K562 (cell line): ENCODE measurements around the gene BTRC. TPM values are rescaled to one million over a fixed set of nuclear protein-coding genes. Genes with fewer than 3 reads are reported as not detected.

Experiments
- ATAC-seq: fragments of 200-7000 bp; cut with Tn5 transposase; 3 replicates; pipeline ENCODE4 v1.9.1; 2020; ENCODE audit warnings: moderate library complexity
- BruUV-seq: library from RNA; stranded (reverse); fragments of 400-500 nt; replicated peaks from 2 replicates; lab custom pipeline; 2021; lab: Mats Ljungman, UMichigan
- CTCF ChIA-PET: fragments of 300-600 bp; formaldehyde crosslinking; extraction: SDS; loops from one replicate; lab custom pipeline; 2021; ENCODE audit warnings: low intra/inter-chr PET ratio; lab: Yijun Ruan, JAX
- POLR2A ChIA-PET: fragments of 300-600, 350-650 bp; sonication (Branson Sonifier 250); formaldehyde crosslinking; extraction: SDS; loops from one replicate; lab custom pipeline; 2021; ENCODE audit warnings: antibody characterized with exemption, inconsistent platforms; lab: Yijun Ruan, JAX
- DNase-seq, 4 experiments: peaks; one replicate each; pipeline versions ENCODE4 v3.0.0 to v3.0.0-alpha.2; 2011 to 2018; ENCODE audit warnings: low spot score in 3 of 4, mixed read lengths in 3 of 4; ENCODE audit errors: extremely low read depth in 1 of 4
- FAIRE-seq: peaks from 2 replicates; lab custom pipeline; 2011; peaks lifted over from hg19 to GRCh38; lab: Jason Lieb, UNC
- H2AFZ ChIP-seq: 2 replicates; pipeline ENCODE4 v1.6.0; 2011; ENCODE audit warnings: low read depth, low read length, control low read depth, inconsistent platforms
- H3K27ac ChIP-seq: fragments of 200-600 bp; 3 replicates; pipeline ENCODE4 v1.8.0; 2011; ENCODE audit warnings: low read depth, mild to moderate bottlenecking, control low read depth, inconsistent platforms, low read length, moderate library complexity, mixed read lengths; ENCODE audit errors: extremely low read depth
- H3K27me3 ChIP-seq, 2 experiments: fragments of 300-600 bp in 1 of 2; 2 replicates in 1 of 2; 3 replicates in 1 of 2; pipeline versions ENCODE4 v1.6.0 to v1.8.0; 2011; ENCODE audit warnings: inconsistent platforms in 2 of 2, low read length in 2 of 2, mild to moderate bottlenecking in 1 of 2, mixed read lengths in 1 of 2, moderate library complexity in 1 of 2; ENCODE audit not compliant: control insufficient read depth in 2 of 2, insufficient read depth in 2 of 2
- H3K36me3 ChIP-seq: fragments of 300-600 bp; 3 replicates; pipeline ENCODE4 v1.8.0; 2011; ENCODE audit warnings: mild to moderate bottlenecking, low read length, inconsistent platforms; ENCODE audit not compliant: control insufficient read depth, insufficient read depth
- H3K4me1 ChIP-seq, 2 experiments: fragments of 200-600 bp in 1 of 2; replicated peaks in 1 of 2; 2 replicates in 1 of 2; 3 replicates in 1 of 2; pipeline versions ENCODE4 v1.5.1 to v1.8.0; 2011; ENCODE audit warnings: inconsistent platforms in 2 of 2, low read length in 2 of 2, mild to moderate bottlenecking in 1 of 2, mixed read lengths in 1 of 2, moderate library complexity in 1 of 2; ENCODE audit not compliant: control insufficient read depth in 2 of 2, insufficient read depth in 2 of 2
- H3K4me2 ChIP-seq: 2 replicates; pipeline ENCODE4 v1.6.1; 2011; ENCODE audit warnings: low read length, control low read depth, inconsistent platforms, mixed read lengths; ENCODE audit not compliant: insufficient read depth
- H3K4me3 ChIP-seq: fragments of 200-600 bp; sonication (generic), shearing (Covaris generic); 2 replicates; pipeline ENCODE4 v1.5.1; 2016; ENCODE audit warnings: control low read depth, inconsistent platforms
- H3K79me2 ChIP-seq: fragments of 200-600 bp; 3 replicates; pipeline ENCODE4 v1.8.0; 2011; ENCODE audit warnings: low read length, inconsistent platforms; ENCODE audit not compliant: control insufficient read depth, insufficient read depth
- H3K9ac ChIP-seq, 2 experiments: 2 replicates each; pipeline versions ENCODE4 v1.6.0 to v1.6.1; 2011; ENCODE audit warnings: low read depth in 2 of 2, low read length in 2 of 2, control low read depth in 1 of 2, inconsistent platforms in 1 of 2, mild to moderate bottlenecking in 1 of 2, mixed read lengths in 1 of 2; ENCODE audit not compliant: insufficient read depth in 1 of 2
- H3K9me1 ChIP-seq: one replicate; pipeline ENCODE4 v1.6.0; 2011; ENCODE audit warnings: inconsistent platforms, mild to moderate bottlenecking, low read length, moderate library complexity; ENCODE audit not compliant: control insufficient read depth, insufficient read depth
- H3K9me3 ChIP-seq: replicated peaks from 2 replicates; pipeline ENCODE4 v1.5.1; 2011; ENCODE audit warnings: low read depth, low read length, inconsistent platforms; ENCODE audit not compliant: control insufficient read depth, insufficient read depth
- H4K20me1 ChIP-seq: replicated peaks from 2 replicates; pipeline ENCODE4 v1.6.1; 2011; ENCODE audit warnings: low read length, inconsistent platforms, mixed read lengths; ENCODE audit not compliant: control insufficient read depth, insufficient read depth
- ARID1B ChIP-seq: fragments of 450-650 bp; IDR thresholded peaks from 2 replicates; pipeline ENCODE4 v1.6.1; 2016; ENCODE audit warnings: antibody characterized with exemption, mild to moderate bottlenecking, inconsistent platforms
- BACH1 ChIP-seq: fragments of 200-800 bp; sonication (Bioruptor generic); IDR thresholded peaks from 2 replicates; pipeline ENCODE4 v1.6.1; 2016; ENCODE audit warnings: missing genetic modification characterization, missing compliant biosample characterization
- DACH1 ChIP-seq: fragments of 450-650 bp; IDR thresholded peaks from 2 replicates; pipeline ENCODE4 v1.6.1; 2018; ENCODE audit not compliant: partially characterized antibody
- PHTF2 ChIP-seq: fragments of 250-450 bp; sonication (Bioruptor Pico); IDR thresholded peaks from 2 replicates; pipeline ENCODE4 v1.5.0; 2021; ENCODE audit warnings: mild to moderate bottlenecking
- RBBP5 ChIP-seq: fragments of 200-600 bp; sonication (generic); IDR thresholded peaks from 2 replicates; pipeline ENCODE4 v1.6.1; 2012; ENCODE audit warnings: borderline replicate concordance, mild to moderate bottlenecking, low read length, control low read depth, inconsistent platforms; ENCODE audit not compliant: insufficient read depth, poor library complexity, severe bottlenecking
- SIN3A ChIP-seq, 2 experiments: fragments of 150-350 bp in 1 of 2; IDR thresholded peaks; 2 replicates each; pipeline ENCODE4 v1.6.1; 2011 to 2016; ENCODE audit warnings: borderline replicate concordance in 2 of 2, low read depth in 2 of 2, low read length in 2 of 2, mild to moderate bottlenecking in 2 of 2, moderate library complexity in 2 of 2; ENCODE audit not compliant: control insufficient read depth in 1 of 2
- SUPT5H ChIP-seq: fragments of 450-650 bp; IDR thresholded peaks from 2 replicates; pipeline ENCODE4 v1.6.1; 2016
- ZNF232 ChIP-seq: sonication (generic); formaldehyde crosslinking; IDR thresholded peaks from 2 replicates; pipeline ENCODE4 v1.8.0; 2022; ENCODE audit warnings: mild to moderate bottlenecking, missing genetic modification reagents
- WGBS: fragments of 100-300 bp; shearing (Covaris generic); methylation state at CpG from one replicate; pipeline ENCODE4 v1.1.6; 2016; ENCODE audit warnings: low coverage, mixed read lengths; ENCODE audit not compliant: insufficient coverage; ENCODE audit errors: missing lambda C conversion rate; 5-methylcytosine and 5-hydroxymethylcytosine counted together
- in situ Hi-C: fragments of 300-500 bp; cut with MboI; formaldehyde crosslinking; loops from 4 replicates; pipeline ENCODE4 v1.15.0; 2018; ENCODE audit warnings: inconsistent platforms, mixed read lengths
- intact Hi-C: fragments of 100-400 bp; cut with micrococcal nuclease; formaldehyde crosslinking; loops from 2 replicates; pipeline ENCODE4 v1.14.2; 2022
- polyA plus RNA-seq, 8 experiments: library from polyadenylated mRNA; depleted of rRNA in 4 of 8; stranded (reverse) in 5 of 8; unstranded in 3 of 8; fragments of >200 nt; fragmentation: Nextera tagmentation in 2 of 8; fragmentation: Illumina TruSeq in 1 of 8; extraction: Ambion mirVana in 2 of 8; extraction: Trizol in 1 of 8; gene quantifications; 2 replicates each; pipeline versions ENCODE4 v1.2.1 to v1.2.3, GENCODE V29; 2011 to 2014; ENCODE audit warnings: inconsistent platforms in 1 of 8, missing spikeins in 1 of 8
- total RNA-seq, 7 experiments: library from RNA; depleted of rRNA in 6 of 7; stranded (reverse); fragments of >200 nt in 6 of 7; fragmentation: Illumina TruSeq in 2 of 7; extraction: Trizol in 2 of 7; gene quantifications; 2 replicates each; pipeline versions ENCODE4 v1.2.1 to v1.2.3, GENCODE V29; 2011 to 2021; ENCODE audit warnings: low replicate concordance in 1 of 7
- TF ChIP-seq, protein P1 (sequence below): IDR thresholded peaks from 3 replicates; pipeline ENCODE4 v1.6.1; 2011; ENCODE audit warnings: borderline replicate concordance, mild to moderate bottlenecking; ENCODE audit not compliant: insufficient read length, insufficient read depth
- TF ChIP-seq, protein P2 (sequence below): conservative IDR thresholded peaks from 2 replicates; pipeline ENCODE4 v1.6.1; 2011; ENCODE audit warnings: low read depth, mild to moderate bottlenecking, low read length; ENCODE audit not compliant: control insufficient read depth

BTRC gene
- total and polyA plus RNA-seq, 9 of the 15 experiments (the other 6 are each of a cell fraction or from before 2014, with no cell fraction given) = 1.6 to 15.4 (median 7.0) TPM

DNA sequence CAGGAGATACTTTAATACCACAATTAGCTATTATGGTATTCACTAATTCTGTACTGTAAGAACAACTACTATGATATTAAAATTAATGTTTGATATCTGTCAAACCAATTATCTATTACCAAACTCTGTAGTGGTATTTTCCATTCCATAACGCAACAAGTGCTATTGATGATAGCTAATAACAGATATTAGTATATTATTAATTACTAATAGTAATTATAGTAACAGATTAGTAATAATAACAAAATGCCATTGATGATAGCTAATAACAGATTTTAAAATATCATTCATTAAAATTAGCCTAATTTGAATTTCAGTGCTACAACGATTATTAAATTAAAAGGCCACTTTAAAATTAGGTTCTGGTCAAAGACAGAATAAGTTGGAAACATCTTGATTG is 93.5 kb downstream of the BTRC start:
- whole genome bisulfite sequencing = 85% methylated on average over 2 of the region's 2 CpGs
- H3K9me1 ChIP-seq = no peaks in the 10 kb centered on the region
- H3K9ac ChIP-seq = no peak overlapping the region
- POLR2A ChIA-PET = interaction anchor here (1.0 kb wide), 1 partner anchor 20 kb away, joined by 4 read pairs; no protein-coding TSS in a partner anchor
- H3K79me2 ChIP-seq = peaks cover 6% of the 10 kb centered on the region; the same call in 2 of the 3 replicates
- TF ChIP-seq DACH1 (peak; percentile 95), SUPT5H (no peak)
- peaks cover 4 to 22% of the 10 kb centered on the region in 2 experiments; a peak in 3 of 5 replicates for H3K4me1 ChIP-seq
- no TSS peak for BruUV-seq
- no peaks in the 10 kb centered on the region for H3K27me3 ChIP-seq
- DNase-seq (no peak), ATAC-seq (no peak), FAIRE-seq (no peak)
- H3K27ac ChIP-seq = no peak overlapping the region
- no peaks in the 10 kb centered on the region for H4K20me1 ChIP-seq
- no peaks in the 10 kb centered on the region for H3K36me3 ChIP-seq
- intact Hi-C loops (loop anchor here (10.0 kb wide), 2 partner anchors 127 to 413 kb away; partner anchors contain the start of genes PDZD7 and SFXN3), in situ Hi-C loops (loop anchor here (10.0 kb wide), 1 partner anchor 233 kb away; no protein-coding TSS in a partner anchor)
- H2AFZ ChIP-seq = no peak overlapping the region
- CTCF ChIA-PET = no interaction called here
- H3K4me2 ChIP-seq = no peak overlapping the region; the same call in 1 of the 2 replicates
- H3K4me3 ChIP-seq = no peak overlapping the region
- no peaks in the 10 kb centered on the region for H3K9me3 ChIP-seq

DNA sequence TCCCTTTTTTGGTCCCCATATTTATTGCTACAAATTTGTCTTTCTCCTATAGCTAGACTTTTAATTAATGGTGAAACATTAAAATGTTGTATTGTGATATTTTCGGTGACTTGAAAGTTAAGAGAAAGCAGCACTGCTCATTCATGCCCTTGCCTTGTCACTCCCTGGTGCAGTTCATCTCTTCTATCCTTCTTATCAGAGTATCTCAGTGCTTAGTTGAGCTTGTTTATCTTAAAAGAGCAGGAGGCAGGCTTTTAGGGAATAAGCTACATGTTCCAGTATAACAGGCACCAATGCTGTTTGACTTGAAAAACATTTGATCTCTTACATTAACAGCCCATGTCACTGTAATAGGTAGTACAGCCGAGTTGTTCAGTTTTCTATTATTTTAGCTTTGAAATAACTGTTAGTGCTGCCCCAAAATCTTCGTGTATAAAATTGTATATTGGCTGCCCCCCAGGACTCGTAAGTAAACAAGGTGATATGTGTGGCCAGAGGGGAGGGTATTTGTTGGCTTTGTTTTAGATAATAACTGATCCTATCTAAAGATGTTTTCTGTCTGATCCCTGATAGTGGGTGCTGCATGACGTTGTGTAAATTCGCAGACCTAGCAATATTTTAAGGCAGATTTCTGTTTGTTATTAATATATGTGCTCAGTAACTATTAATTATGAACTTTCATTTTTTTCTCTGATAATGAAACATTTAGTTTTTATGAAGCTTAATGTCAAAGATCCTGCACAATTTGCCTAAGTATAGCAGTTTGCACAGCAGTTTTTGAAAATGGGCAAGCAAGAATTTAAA is 96.5 kb downstream of the BTRC start:
- Histone ChIP-seq H3K4me2 (peak overlapping the region; percentile 55), H3K36me3 (no peaks in the 10 kb centered on the region), H3K4me3 (peak overlapping the region; percentile 21; the same call in 1 of the 2 replicates), H3K79me2 (peaks cover 6% of the 10 kb centered on the region; the same call in 2 of the 3 replicates), H3K9ac (peak overlapping the region in 1 of 2 experiments; percentile 29; a peak in 2 of 4 replicates), H3K27me3 (no peaks in the 10 kb centered on the region), H3K9me1 (no peaks in the 10 kb centered on the region), H2AFZ (peak overlapping the region; percentile 53), H4K20me1 (no peaks in the 10 kb centered on the region), H3K9me3 (no peaks in the 10 kb centered on the region), H3K27ac (peak overlapping the region; percentile 68), H3K4me1 (peaks cover 8 to 44% of the 10 kb centered on the region in 2 experiments; a peak in 4 of 5 replicates)
- BruUV-seq = no TSS peak
- ChIA-PET CTCF (no interaction called here), POLR2A (interaction anchor here (0.5 to 1.2 kb wide), 6 partner anchors 10 to 323 kb away, joined by 3 to 5 read pairs (median 3); no protein-coding TSS in a partner anchor)
- in situ Hi-C loops (no loop called here), intact Hi-C loops (no loop called here)
- ATAC-seq (peak; percentile 87), FAIRE-seq (peak; percentile 86), DNase-seq (peak; percentile 33 to 72 (median 54))
- 1% methylated on average over 6 of the region's 6 CpGs for WGBS
- TF ChIP-seq SIN3A (IDR thresholded peaks at IDR 0.05; ENCODE audit: borderline replicate concordance in 2 of 2, control insufficient read depth in 1 of 2, low read depth in 2 of 2, low read length in 2 of 2) (no peak), PHTF2 (CRISPR knock-in tag) (no peak), RBBP5 (peak; percentile 34), ARID1B (peak; percentile 92), BACH1 (tag) (no peak), ZNF232 (CRISPR knock-in tag) (no peak)
- TF ChIP-seq, protein P1, sequence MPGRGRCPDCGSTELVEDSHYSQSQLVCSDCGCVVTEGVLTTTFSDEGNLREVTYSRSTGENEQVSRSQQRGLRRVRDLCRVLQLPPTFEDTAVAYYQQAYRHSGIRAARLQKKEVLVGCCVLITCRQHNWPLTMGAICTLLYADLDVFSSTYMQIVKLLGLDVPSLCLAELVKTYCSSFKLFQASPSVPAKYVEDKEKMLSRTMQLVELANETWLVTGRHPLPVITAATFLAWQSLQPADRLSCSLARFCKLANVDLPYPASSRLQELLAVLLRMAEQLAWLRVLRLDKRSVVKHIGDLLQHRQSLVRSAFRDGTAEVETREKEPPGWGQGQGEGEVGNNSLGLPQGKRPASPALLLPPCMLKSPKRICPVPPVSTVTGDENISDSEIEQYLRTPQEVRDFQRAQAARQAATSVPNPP = no peak
- TF ChIP-seq, protein P2, sequence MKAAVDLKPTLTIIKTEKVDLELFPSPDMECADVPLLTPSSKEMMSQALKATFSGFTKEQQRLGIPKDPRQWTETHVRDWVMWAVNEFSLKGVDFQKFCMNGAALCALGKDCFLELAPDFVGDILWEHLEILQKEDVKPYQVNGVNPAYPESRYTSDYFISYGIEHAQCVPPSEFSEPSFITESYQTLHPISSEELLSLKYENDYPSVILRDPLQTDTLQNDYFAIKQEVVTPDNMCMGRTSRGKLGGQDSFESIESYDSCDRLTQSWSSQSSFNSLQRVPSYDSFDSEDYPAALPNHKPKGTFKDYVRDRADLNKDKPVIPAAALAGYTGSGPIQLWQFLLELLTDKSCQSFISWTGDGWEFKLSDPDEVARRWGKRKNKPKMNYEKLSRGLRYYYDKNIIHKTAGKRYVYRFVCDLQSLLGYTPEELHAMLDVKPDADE = no peak
